Psoas muscle (tissue), 8 donors: Measurements from ENCODE around the gene ABCD4. TPM values are rescaled to one million over a fixed set of nuclear protein-coding genes. Genes with fewer than 3 reads are reported as not detected.
A peak's percentile ranks its signal among the peaks of the same experiment; 100 is the strongest.

Experiments
- ATAC-seq, 4 donors: fragments of 200-7000 bp; cut with Tn5 transposase; one replicate each; pipeline ENCODE4 v1.9.1; 2020; ENCODE audit warnings: moderate library complexity in 3 of 4, mild to moderate bottlenecking in 2 of 4
- DNase-seq, 2 donors: peaks; one replicate each; pipeline ENCODE4 v3.0.0-alpha.2; 2020
- H3K27ac ChIP-seq: fragments of 200-600 bp; one replicate; pipeline ENCODE4 v1.8.0; 2022
- H3K27me3 ChIP-seq, 3 donors: fragments of 200-600 bp in 1 of 3; one replicate each; pipeline versions ENCODE4 v1.6.1 to v1.8.0; 2013 to 2022; ENCODE audit warnings: low read length in 2 of 3, mild to moderate bottlenecking in 2 of 3, moderate library complexity in 1 of 3; ENCODE audit not compliant: insufficient read depth in 3 of 3
- H3K36me3 ChIP-seq, 2 donors: fragments of 200-600 bp in 1 of 2; one replicate each; pipeline versions ENCODE4 v1.6.1 to v1.8.0; 2013 to 2022; ENCODE audit warnings: low read depth in 1 of 2, mild to moderate bottlenecking in 1 of 2, moderate library complexity in 1 of 2; ENCODE audit not compliant: insufficient read depth in 1 of 2
- H3K4me1 ChIP-seq: fragments of 200-600 bp; one replicate; pipeline ENCODE4 v1.8.0; 2022
- H3K4me3 ChIP-seq: fragments of 200-600 bp; one replicate; pipeline ENCODE4 v1.8.0; 2022; ENCODE audit warnings: mild to moderate bottlenecking
- H3K9me3 ChIP-seq: fragments of 200-600 bp; one replicate; pipeline ENCODE4 v1.8.0; 2022
- CTCF ChIP-seq: fragments of 200-600 bp; IDR thresholded peaks from one replicate; pipeline ENCODE4 v1.8.0; 2022; ENCODE audit warnings: antibody characterized with exemption
- WGBS, 3 donors: extraction: QIAGEN DNeasy Blood & Tissue Kit; methylation state at CpG; one replicate each; pipeline versions ENCODE4 v1.1.6 to v1.1.7; 2013; 5-methylcytosine and 5-hydroxymethylcytosine counted together
- intact Hi-C, 2 donors: fragments of 100-400 bp; cut with DNase I; formaldehyde crosslinking; loops; one replicate each; pipeline versions ENCODE4 v1.11.0 to v1.14.2; 2022
- polyA plus RNA-seq, 3 donors: library from polyadenylated mRNA; stranded (reverse); fragments of 200-250 nt; gene quantifications; one replicate each; pipeline ENCODE4 v1.2.3, GENCODE V29; 2013
- total RNA-seq, 4 donors: library from RNA; stranded (reverse); fragmentation: NEBNext Ultra II Directional in 2 of 4; extraction: Animal tissue kit (Norgen Biotek cat#: 25700) in 2 of 4; gene quantifications; one replicate each; pipeline versions ENCODE4 v1.2.1 to v1.2.4, GENCODE V29; 2021 to 2023
- donor health status: healthy with polysubstance abuse.
- donor health status: DM: no; HTN: no; CAD: no; lungs with moderate emphysema.
- donor health status: Bipolar disorder and iron deficiency.
- donor health status: healthy.
- donor health status: DM: yes; HTN: yes; CAD: no.
- donor health status: DM: no; HTN: no; CAD: no.
- donor health status: DM: no; HTN: no; CAD: no.
- donor health status: DM: yes; HTN: yes; CAD: no.

ABCD4 gene
- total and polyA plus RNA-seq, 7 donors = 11.4 to 26.2 (median 15.3) TPM

DNA sequence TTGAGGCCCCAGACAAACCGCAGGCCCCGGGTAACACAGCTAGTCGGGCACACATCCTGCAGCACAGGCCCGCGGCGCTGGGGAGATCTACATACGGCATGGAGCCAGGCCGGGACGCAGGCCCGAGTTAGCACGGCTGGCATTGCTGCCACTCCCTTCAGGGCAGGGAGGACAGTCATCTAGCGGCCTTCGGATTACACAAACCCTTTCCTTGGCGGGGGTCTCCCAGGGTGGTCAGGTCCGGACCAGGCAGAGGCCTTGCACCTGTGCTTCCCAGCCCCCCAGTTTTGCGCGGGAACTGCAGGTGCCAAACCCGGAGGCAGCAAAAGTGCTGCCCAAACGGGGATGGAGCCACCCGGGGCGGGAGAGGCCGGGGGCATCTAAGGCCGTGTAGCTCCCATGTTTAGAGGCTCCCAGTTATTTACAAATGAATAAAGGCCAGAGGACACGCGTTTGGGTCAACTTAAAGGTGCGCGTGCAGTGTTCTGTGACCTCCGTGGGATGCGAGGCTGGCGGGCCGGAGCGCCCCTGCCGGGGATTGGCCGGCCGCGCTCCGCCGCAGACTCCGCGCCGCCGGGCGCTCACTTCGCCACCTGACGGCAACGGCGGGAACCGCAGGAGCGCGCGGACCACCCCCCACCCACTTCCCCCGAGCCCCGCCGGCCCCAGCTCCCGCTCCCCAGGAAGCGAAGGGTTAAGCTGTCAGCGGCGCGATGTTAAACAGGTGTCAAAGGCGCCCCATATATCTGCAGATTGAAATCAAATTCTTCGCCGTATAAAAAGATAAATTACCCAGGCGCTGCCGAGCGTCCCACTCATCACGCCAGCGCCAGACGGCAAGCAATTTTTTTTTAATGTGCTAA, 45.4 kb downstream of the ABCD4 start:
- 2 to 4% (median 2%) methylated on average over 40 to 68 of the region's 68 CpGs for WGBS, 3 donors
- ATAC-seq (peak; percentile 84 to 95 (median 92)), DNase-seq (peak; percentile 41 to 72)
- Histone ChIP-seq H3K36me3 (no peaks in the 10 kb centered on the region), H3K9me3 (no peaks in the 10 kb centered on the region), H3K4me1 (peaks cover 10% of the 10 kb centered on the region), H3K27ac (no peak overlapping the region), H3K4me3 (peak overlapping the region; percentile 84), H3K27me3 (peaks cover 0 to 14% (median 8%) of the 10 kb centered on the region in 3 donors)
- TF ChIP-seq CTCF = peak; percentile 91
- intact Hi-C loops = loop anchor here in 1 of 2 donors (1.0 to 2.0 kb wide), 2 partner anchors 41 to 146 kb away; no protein-coding TSS in a partner anchor

DNA sequence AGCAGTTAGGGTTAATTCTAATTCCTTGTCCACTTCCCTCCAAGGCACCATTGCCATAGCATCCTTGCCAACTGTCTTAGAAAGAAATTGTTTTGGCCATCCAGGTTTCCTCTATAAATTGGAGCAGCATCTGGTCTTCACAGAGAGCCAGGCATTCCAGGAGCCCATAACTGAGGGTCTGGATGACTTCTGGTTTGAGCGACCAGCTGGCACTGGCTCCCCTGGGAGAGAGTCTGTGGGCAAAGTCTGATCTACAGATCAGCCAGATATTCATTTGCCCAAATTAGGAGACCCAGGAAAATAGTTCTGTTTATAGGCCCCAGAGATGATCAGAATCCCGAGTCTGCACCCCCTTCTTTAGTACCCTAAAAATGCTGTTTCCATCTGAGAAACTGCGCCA, 47.5 kb downstream of the ABCD4 start:
- intact Hi-C loops = no loop called here
- Histone ChIP-seq H3K27ac (no peak overlapping the region), H3K4me1 (peaks cover 13% of the 10 kb centered on the region), H3K27me3 (peaks cover 0 to 14% (median 8%) of the 10 kb centered on the region in 3 donors), H3K4me3 (no peak overlapping the region), H3K36me3 (no peaks in the 10 kb centered on the region), H3K9me3 (no peaks in the 10 kb centered on the region)
- no peak for ATAC-seq
- 64 to 70% (median 68%) methylated on average over 3 of the region's 3 CpGs for WGBS, 3 donors
- no peak for TF ChIP-seq CTCF
- no peak for DNase-seq

- WGBS, 3 donors = 74 to 79% (median 79%) methylated on average over 12 of the region's 12 CpGs
- ATAC-seq = no peak
- DNase-seq = no peak
- H3K4me3 ChIP-seq = no peak overlapping the region
- peaks cover 3% of the 10 kb centered on the region for H3K4me1 ChIP-seq
- intact Hi-C loops = loop anchor here in 1 of 2 donors (2.0 kb wide), 1 partner anchor 139 kb away; no protein-coding TSS in a partner anchor
- H3K27me3 ChIP-seq = peaks cover 0 to 10% (median 6%) of the 10 kb centered on the region in 3 donors
- no peaks in the 10 kb centered on the region for H3K36me3 ChIP-seq
- H3K9me3 ChIP-seq = no peaks in the 10 kb centered on the region
- no peak overlapping the region for H3K27ac ChIP-seq
- TF ChIP-seq CTCF = no peak
Observed at GRCh38 chr14:74249433-74250375, 53.0 kb downstream of the ABCD4 start.

DNA sequence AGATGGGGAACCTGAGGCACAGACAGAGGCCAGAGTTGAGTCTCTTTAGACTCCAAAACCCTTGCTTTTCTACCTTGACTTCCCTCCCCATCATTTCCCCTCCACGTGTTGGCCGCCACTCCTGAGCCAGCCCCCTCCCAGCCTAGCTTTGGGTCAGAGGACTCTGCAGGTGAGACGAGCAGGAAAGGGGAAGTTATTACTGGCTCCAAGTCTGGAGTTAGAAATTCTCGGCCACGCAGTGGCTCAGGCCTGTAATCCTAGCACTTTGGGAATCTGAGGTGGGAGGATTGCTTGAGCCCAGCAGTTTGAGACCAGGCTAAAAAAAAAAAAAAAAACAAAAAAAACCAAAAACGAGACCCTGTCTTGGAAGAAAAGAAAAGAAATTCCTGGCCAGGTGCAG, 54.7 kb downstream of the ABCD4 start:
- intact Hi-C loops = no loop called here
- Histone ChIP-seq H3K27me3 (peaks cover 0 to 25% (median 15%) of the 10 kb centered on the region in 3 donors), H3K4me1 (peaks cover 3% of the 10 kb centered on the region), H3K27ac (no peak overlapping the region), H3K4me3 (no peak overlapping the region), H3K36me3 (no peaks in the 10 kb centered on the region), H3K9me3 (no peaks in the 10 kb centered on the region)
- DNase-seq = no peak
- no peak for ATAC-seq
- WGBS, 3 donors = 49 to 74% (median 58%) methylated on average over 6 of the region's 6 CpGs
- no peak for TF ChIP-seq CTCF
